HG02623 (cell line): Measurements from ENCODE around the gene CYP2W1.
A peak's percentile ranks its signal among the peaks of the same experiment; 100 is the strongest.

ENCODE experiments used
- ATAC-seq: cut with Tn5 transposase; IDR thresholded peaks from one replicate; pipeline ENCODE4 v1.9.1; 2021; ENCODE audit warnings: moderate library complexity; ENCODE audit not compliant: unreplicated experiment

CYP2W1 gene

DNA sequence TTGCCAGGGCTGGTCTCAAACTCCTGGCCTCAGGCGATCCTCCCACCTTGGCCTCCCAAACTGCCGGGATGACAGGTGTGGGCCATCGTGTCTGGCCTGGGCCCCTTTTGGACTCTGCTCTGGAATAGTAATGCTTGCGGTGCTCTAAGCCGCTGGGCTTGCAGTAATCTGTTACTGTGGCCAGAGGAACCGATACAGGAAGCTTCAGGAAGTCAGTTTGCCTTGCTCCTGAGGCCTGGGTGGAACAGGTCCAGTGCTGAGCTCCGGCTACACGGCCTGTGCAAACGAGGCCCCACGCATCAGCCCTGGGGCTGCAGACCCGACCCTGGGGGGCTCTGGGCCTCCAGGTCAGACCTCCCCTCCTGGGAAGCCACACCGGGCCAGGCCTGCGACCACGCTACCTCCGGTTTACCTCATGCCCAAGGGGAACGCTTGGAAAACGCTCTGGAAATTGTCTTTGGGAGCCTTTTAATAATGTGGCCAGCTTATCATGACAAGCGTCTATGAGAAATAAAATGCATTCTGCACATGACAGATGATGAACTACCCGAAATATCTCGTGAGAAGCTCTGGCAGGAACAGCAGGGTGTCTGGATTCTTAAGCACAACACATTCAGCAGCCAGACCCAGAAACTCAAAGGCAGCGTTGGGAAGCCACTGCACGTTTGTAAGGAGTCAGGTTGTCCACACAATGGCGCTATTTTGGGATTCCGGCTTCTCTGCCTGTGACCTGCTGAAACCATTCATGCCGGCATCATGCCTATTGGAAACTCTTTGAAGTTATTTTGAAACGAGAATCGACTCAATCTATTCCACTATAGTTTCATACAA, 18.4 kb upstream of the CYP2W1 start:
- no peak for ATAC-seq

DNA sequence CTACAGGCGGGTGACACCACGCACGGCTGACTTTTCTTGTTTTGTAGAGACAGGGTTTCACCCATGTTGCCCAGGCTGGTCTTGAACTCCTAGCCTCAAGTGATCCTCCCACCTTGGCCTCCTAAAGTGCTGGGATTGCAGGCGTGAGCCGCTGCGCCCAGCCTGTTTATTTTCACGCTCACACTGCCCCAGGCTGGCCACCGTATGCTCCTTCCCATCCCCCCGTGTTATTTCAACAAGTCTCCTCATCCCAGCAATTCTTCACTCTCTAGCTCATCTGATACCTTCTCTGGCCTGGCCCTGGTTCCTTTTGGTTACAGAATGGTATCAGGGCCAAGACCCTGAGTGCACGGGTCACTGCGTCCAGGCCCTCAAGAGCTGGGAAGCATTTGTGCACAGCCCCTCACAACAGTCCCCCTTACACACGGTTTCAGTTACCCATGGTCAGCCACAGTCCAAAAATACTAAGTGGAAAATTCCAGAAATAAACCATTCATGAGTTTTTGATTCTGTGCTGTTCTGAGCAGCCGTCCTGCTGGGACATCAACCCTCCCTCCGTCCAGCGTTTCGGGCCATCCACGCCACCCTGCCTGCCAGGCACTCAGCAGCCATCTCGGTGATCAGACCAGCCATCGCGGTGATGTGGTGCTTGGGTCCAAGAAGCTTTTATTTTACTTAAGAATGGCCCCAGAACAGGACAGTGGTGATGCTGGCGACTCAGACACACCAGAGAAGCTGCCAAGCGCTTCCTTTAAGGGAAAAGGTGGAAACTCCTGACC, 16.5 kb upstream of the CYP2W1 start:
- ATAC-seq: no peak

DNA sequence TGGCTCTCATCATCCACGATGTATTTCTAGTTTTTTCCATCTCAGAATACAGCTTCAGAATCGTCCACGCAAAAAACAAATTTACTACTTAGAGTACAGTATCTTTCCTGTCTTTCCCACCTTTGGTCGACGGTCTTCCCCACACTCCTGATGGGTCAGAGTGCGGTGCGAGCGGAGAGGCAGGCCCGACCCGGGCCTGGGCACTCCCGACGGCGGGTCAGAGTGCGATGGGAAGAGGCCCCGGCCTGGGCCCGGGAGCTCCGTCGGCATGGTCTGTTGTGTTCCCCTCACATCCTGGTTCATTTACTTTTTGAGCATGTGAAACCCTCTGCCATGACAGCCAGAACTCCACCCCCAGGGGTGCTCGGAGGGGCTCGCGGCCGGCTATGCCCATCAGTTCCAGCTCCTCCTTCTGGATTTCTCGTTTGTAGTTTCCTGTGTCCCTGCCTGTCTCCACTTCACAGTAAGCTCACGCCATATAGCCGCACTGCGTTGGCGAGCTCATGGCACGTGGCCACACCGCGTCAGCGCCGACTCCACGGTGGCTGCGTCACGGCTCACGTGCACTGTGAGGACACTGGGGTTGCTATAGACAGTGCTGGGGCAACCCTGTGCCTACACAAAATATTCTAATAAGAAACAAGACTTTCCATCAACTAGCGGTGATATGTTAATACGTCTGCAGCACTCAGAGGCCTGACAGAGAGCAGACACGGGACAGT, 15.5 kb upstream of the CYP2W1 start:
- no peak for ATAC-seq

DNA sequence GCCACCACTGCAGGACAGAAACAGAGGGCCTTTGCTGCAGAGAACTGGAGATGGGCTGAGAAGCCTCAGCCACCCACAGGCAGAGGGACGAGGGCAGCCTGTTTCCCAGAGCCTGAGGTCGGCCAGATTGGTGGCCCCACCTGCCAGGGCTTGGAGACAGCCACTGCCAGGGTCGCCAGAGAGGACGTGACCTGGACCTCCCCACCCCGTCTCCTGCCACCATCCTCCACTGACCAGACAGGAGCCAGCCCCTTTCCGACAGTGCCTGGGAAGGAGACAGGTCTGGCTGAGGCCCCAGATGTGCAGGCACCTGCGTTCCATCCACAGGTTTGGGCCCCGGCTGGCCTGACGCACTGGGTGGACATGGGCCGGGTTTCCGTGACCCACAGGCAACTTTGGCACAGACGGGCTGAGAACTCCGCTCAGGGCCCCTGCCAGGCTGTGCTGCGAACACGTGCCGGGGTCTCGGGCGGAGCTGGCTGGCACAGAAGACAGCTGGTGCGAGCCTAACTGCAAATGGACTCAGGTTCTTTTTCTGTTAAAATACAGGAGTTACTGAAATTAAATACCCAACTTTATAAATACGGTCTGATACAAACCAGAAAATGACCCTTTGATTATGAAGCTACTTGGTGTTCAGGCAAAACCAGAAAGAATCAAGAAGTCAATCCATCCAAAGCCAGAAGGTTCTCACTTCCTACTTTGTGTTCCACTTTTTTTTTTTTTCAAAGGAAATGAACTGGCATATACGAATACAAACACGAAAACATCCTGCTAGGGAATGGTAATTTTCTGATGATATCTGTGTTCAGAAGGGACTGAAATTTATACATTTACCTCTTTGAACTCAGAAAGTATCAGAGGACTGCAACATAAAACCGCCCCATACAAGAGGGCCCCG, 14.5 kb upstream of the CYP2W1 start:
- no peak for ATAC-seq

DNA sequence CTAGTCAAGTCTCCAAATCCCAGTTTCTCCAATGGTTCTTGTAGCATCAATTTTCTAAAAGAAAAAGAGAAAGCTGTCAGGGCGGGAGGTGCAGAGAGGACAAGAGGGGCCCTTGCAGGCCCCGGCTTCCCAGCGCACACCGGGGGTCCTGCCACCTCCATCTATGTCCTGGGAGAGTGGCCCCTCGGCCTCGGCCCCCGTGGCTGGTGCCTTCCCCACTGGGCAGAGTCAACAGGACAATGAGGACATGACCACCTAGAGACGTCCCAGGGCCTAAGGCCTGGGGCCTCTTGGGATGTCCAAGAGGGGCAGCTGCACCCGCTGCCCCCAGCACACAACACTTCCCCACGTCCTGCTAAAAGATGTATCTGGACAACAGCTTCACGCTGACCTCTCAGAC, 13.6 kb upstream of the CYP2W1 start:
- ATAC-seq: no peak

DNA sequence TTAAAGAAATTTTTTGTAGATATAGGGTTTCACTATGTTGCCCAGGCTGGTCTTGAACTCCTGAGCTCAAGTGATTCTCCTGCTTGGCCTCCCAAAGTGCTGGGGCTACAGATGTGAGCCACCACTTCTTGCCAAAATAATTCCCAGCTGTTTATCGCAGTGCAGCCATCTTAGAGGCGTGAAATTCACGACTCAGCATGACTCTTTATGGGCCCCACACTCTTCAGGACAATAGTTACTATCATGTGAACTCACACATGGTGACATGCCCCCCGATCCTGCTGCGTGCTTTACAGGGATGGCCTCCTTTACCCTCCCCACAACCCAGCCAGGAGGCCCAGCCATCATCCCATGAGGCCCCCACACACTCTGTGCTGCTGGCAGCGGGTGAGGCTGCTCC, 12.2 kb upstream of the CYP2W1 start:
- no peak for ATAC-seq

DNA sequence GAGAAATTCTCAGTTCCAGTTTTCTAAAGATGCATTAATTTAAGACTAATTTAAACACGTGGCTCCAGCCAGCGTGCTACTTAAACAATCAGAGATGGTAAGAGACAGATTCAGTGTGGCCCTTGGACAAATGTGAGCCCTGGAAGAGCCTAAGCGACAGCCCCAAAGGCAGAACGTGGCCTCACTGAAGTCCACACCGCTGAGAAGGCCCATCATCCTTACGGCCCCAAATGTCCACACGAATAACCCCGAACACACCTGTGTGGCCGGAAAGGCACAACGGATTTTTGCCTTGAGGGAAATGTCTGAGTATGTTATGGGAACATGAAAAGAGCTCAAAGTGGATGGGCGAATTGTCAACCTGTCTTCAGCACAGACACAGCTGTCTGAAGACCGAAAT, 10.9 kb upstream of the CYP2W1 start:
- no peak for ATAC-seq

DNA sequence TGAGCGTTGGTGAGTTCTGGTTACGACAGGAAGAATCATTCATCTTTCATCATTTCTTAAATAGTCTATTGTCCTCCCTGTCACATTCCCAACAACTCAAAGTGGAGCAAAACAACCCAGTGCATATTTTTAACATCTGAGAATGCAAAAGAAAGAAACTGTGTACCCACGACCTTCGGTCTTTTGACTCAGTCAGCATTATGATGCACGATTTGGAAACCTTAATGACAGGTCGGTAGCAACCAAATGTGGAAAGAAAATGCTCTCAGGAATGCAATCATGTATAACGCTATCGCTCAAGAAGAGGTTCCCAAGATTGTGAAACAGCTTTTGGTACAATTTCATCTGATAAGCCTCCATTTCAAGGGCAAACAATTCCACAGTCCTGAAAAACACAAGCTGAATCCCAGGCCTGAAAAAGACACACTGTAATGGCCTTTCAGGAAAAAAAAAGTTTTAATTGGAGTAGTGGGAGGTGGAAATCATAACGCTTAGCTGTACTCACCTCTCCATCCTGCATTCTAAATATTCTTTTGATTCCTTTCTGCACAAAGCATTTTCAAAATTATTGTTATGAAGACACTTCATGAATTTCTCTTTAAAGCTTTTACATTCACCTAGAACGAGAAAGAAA, 10.2 kb upstream of the CYP2W1 start:
- ATAC-seq: no peak

DNA sequence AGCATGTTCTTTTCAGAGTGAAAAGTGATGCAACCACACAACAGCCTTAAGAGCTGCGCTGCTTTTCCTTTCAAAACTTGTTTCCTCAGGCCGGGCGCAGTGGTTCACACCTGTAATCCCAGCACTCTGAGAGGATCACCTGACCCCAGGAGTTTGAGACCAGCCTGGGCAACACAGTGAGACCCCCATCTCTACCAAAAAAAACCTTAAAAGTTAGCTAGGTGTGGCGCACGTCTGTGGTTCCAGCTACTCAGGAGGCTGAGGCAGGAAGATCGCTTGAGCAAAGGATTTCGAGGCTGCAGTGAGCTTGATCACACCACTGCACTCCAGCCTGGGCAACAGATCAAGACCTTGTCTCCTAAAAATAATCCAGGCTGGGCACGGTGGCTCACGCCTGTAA, 9.7 kb upstream of the CYP2W1 start:
- ATAC-seq: no peak

DNA sequence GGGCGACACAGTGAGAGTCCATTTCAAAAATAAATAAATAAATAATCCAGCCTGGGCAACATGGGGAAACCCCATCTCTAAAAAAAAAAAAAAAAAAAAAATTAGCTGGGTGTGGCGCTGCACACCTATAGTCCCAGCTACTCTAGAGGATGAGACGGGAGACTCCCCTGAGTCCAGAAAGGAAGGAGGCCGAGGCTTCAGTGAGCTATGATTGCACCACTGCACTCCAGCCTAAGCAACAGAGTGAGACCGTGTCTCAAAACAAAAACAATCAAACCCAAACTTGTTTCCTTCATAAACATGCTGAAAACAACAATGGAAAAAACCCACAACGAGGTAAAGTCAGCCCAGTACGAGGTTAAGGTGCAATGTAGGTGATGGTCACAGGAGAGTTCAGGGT, 8.8 kb upstream of the CYP2W1 start:
- no peak for ATAC-seq

DNA sequence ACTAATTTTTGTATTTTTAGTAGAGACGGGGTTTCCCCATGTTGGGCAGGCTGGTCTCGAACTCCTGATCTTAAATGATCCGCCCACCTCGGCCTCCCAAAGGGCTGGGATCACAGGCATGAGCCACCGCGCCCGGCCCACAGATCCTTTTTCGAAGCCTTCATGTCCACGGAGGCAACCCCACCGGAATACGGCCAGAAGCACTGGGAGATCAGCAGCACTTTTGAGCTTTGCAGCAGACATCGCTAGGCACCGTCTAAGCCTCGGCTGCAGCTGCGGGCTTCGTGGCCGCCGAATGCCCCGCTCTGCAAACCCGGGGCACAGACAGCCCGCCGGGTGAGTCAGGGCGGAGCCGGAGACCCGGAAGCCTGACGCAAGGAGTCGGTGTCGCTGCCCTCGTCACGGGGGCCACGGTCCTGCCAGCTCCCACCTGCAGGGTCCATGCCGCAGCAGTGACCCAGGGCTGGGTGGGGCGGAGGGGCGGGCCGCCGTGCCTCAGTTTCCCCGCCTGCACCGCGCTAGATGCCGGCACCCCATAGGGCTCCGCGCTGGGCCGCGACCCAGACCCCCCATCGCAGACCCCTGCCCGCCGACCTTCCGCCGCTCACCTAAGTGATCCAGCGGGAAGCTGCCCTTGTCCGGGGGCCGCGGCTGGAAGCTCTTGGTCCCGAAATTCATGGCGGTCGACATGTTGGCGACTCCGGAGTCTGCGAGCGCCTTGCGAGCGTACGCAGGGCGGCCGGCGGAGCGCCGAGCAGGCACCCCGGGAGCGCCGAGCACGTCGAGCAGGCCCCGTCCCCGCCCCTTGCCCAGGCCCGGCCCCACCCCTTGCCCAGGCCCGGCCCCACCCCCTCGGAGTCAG, 7.9 kb upstream of the CYP2W1 start, which contains the start of gene COX19:
TSS of gene COX19 (minus strand) at position 730 of the 862 bp plus-strand sequence. CDS start at position 690, 40 bp downstream.
- ATAC-seq: peak; percentile 65

DNA sequence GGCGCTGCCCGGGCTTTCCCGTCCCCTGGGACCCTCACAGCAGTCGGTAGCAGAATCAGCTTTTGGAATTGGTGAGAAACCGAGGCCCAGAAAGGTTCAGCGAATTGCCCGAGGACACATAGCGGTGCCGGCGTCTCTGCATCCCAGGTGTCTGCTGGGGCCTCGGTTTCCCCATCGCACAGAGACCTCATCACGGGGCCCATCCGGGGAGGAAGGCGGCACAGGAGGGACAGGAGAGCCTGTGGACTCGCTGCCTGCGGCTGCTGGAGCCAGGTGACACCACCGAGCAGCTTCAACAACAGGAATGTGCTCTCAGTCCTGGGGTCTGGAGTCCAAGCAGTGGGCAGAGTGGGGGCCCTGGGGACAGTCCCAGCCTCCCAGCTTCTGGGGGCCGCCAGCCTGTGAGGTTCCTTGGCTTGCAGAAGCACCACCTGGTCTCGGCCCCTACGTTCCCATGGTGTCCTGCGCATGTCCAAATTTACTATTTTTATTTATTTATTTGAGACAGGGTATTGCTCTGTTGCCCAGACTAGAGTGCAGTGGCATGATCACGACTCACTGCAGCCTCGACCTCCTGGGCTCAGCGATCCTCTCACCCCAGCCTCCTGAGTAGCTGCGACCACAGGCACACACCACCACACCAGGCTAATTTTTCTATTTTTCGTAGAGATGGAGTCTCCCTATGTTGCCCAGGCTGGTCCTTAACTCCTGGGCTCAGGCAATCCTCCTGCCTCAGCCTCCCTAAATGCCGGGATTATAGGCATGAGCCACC, 7.1 kb upstream of the CYP2W1 start:
- no peak for ATAC-seq

DNA sequence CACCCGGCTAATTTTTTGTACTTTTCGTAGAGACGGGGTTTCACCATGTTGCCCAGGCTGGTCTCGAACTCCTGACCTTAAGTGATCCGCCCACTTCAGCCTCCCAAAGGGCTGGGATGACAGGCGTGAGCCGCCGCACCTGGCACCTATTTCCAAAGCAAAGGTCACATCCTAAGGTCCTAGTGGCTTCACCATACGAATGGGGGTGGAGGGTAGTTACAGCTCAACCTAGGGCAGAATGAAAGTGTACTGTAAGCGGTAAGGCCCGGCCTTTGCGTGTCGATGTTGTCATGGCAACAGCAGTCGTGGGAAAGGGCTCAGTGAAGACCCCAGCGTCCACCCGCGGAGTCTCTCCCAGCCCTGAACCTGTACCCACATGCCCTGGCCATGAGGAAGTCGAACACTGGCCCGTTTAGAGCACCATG, 6.1 kb upstream of the CYP2W1 start:
- ATAC-seq: no peak

DNA sequence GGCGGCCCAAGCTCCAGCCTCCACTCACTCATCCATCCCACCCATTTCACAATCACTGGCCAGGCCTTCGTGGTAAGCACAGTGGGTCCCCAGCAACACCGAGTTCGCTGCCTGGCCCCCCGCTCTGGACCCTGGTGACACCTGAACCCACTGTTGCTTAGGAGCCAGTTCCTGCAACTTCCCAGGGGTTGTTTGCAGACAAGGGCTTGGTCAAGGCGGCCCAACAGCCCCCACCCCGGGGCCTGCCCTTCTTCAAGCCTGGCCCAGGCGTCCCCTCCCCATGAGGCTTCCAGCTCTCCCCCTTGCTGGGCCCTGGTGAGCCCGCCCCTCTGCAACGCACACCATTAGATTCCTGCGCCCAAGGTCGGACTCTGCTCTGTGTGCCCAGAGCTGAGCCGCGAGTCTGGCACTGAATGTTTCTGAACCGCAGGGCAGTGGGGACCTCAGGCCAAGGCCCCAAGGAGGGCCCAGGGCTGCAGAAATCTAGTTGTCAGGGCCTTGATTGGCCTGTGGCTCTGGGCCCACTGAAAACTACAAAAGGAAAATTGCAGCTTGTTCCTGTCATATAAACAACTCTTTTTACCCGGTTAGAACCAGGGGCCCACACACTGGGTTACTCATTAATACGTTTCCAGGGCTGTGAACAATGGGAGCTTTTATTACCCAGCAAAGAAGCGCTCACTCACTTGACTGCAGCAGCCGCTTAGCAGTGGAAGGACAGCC, 5.5 kb upstream of the CYP2W1 start:
- no peak for ATAC-seq

DNA sequence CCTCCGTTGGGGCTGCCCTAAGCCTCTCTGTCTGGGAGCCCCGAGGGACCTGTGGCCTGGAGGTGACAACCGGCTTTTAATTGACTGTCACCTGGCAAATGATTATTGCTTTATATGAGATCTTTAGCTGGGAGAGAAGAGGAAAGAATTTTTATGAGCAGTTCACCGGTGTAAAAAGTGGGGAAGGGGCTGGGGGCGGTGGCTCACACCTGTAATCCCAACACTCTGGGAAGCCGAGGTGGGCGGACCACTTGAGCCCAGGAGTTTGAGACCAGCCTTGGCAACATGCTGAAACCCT, 5.0 kb upstream of the CYP2W1 start:
- no peak for ATAC-seq

DNA sequence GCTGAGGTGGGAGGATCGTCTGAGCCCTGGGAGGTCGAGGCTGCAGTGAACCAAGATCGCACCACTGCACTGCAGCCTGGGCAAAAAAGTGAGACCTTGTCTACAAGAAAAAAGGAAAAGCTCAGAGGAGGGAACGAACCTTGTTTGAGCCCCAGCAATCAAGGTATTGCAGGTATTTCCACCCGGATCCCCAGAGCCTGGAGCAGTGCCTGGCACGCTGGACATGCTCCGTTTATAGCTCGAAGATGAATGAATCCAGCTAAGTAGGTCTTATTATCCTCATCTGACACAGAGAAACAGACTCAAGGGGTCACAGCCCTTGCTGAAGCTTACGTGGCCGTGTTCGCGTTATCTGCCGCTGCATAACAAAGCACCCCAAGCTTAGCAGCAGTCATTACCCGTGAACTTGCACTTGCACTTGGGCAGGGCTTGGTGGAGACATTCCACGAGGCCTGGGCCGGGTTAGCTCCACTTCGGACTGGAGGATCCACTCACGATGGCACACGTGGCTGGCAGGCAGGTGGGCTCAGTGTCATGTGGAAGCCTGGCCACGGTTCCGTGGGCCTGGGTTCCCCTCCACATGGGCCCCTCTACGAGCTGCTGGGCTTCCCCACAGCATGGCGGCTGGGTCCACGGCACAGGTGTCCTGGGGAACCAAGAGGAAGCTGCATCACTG, 4.4 kb upstream of the CYP2W1 start:
- no peak for ATAC-seq

DNA sequence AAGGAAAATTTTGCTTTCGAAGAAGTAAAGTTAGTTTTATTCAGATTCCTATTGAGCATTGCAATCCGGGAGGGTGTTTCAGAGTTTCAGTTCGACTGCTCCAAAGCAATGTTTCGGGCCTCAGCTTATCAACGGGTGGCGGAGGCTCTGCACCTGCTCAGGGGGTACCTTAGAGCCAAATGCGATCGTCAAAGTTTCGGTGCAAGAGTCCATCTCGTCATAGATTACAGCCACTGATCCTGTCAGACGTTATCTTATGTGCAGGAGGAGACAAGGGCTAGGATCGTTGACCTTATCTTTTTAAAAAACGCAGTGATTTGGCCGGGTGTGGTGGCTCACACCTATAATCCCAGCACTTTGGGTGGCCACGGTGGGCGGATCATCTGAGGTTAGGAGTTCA, 3.8 kb upstream of the CYP2W1 start:
- no peak for ATAC-seq
